D721Med (cell line): Measurements from ENCODE around the gene CUX1.

Experiments used
- DNase-seq: peaks from one replicate; pipeline ENCODE4 v3.0.0; 2011; ENCODE audit warnings: low spot score; ENCODE audit not compliant: insufficient read length
- FAIRE-seq: peaks from 2 replicates; lab custom pipeline; 2011; peaks lifted over from hg19 to GRCh38; lab: Jason Lieb, UNC
- CTCF ChIP-seq: IDR thresholded peaks from 2 replicates; pipeline ENCODE4 v1.5.1; 2012; ENCODE audit warnings: mild to moderate bottlenecking, control low read depth; ENCODE audit not compliant: insufficient read depth; ENCODE audit errors: missing control alignments

Gene CUX1

GRCh38 chr7:102248456-102249395, 431.3 kb downstream of the CUX1 start:
- DNase-seq = no peak
- TF ChIP-seq CTCF = no peak
- no peak for FAIRE-seq

GRCh38 chr7:102251531-102252365, 434.3 kb downstream of the CUX1 start:
- FAIRE-seq = no peak
- no peak for DNase-seq
- TF ChIP-seq CTCF = no peak

GRCh38 chr7:102252366-102252982, 435.0 kb downstream of the CUX1 start:
- no peak for FAIRE-seq
- DNase-seq = no peak
- no peak for TF ChIP-seq CTCF

GRCh38 chr7:102253066-102253972, 435.9 kb downstream of the CUX1 start:
- TF ChIP-seq CTCF = no peak
- no peak for DNase-seq
- FAIRE-seq = no peak

GRCh38 chr7:102253973-102254370, 436.5 kb downstream of the CUX1 start:
- no peak for FAIRE-seq
- TF ChIP-seq CTCF = no peak

GRCh38 chr7:102254521-102254920, 437.1 kb downstream of the CUX1 start:
- FAIRE-seq = no peak
- no peak for DNase-seq
- TF ChIP-seq CTCF = no peak

More at GRCh38 chr7:102253973-102254370, 436.5 kb downstream of the CUX1 start:
- no peak for DNase-seq
